ENCODE data around the gene WDR55.

DNA sequence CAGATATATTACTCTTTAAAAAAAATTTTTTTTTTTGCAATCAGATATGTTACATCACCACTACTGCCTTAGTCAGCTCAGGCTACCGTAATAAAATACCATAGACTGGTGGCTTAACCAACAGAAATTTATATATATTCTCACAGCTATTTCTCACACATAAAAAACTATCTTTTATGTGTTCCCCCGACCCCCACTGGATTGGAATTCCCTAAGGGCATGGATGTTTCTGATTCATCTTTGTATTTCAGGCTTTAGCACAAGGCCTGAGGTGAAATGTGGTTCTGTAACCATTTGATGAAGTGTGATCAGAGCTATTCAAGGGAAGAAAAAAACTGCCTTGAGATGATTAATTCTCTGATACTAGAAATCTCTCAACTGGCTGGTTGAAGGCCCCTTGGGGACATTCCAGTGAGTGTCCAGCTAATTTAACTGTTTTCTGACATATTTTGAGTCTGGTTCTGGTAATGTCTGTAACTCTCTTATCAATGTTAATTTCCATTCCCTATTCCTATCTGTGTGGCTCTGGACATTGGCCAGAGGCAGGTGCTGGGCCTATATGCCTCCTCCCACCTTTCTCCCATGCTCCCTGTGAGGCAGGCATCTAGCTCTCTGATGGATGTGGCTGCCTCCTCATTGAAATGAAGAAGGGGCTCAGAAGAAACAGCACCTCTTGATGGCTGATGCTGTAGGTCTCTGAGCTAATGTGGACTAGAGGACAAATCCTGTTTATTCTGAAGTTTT is 34.2 kb upstream of the WDR55 start:
- TF ChIP-seq, protein P1, sequence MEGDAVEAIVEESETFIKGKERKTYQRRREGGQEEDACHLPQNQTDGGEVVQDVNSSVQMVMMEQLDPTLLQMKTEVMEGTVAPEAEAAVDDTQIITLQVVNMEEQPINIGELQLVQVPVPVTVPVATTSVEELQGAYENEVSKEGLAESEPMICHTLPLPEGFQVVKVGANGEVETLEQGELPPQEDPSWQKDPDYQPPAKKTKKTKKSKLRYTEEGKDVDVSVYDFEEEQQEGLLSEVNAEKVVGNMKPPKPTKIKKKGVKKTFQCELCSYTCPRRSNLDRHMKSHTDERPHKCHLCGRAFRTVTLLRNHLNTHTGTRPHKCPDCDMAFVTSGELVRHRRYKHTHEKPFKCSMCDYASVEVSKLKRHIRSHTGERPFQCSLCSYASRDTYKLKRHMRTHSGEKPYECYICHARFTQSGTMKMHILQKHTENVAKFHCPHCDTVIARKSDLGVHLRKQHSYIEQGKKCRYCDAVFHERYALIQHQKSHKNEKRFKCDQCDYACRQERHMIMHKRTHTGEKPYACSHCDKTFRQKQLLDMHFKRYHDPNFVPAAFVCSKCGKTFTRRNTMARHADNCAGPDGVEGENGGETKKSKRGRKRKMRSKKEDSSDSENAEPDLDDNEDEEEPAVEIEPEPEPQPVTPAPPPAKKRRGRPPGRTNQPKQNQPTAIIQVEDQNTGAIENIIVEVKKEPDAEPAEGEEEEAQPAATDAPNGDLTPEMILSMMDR (IDR thresholded peaks at IDR 0.05), result no peak
- TF ChIP-seq POLR2A (IDR thresholded peaks at IDR 0.05), result no peak
